Urinary bladder (tissue), 4 donors: ENCODE measurements around the gene UCHL3. TPM values are rescaled to one million over a fixed set of nuclear protein-coding genes. Genes with fewer than 3 reads are reported as not detected.

ENCODE experiments used
- DNase-seq: peaks from one replicate; pipeline ENCODE4 v3.0.0-alpha.2; 2015; ENCODE audit errors: extremely low spot score
- H3K27ac ChIP-seq: one replicate; pipeline ENCODE4 v1.5.1; 2013; ENCODE audit warnings: low read depth, mild to moderate bottlenecking, moderate library complexity
- H3K36me3 ChIP-seq: one replicate; pipeline ENCODE4 v1.6.1; 2013; ENCODE audit warnings: mild to moderate bottlenecking, moderate library complexity; ENCODE audit not compliant: insufficient read depth
- H3K4me1 ChIP-seq: one replicate; pipeline ENCODE4 v1.6.1; 2013; ENCODE audit warnings: mild to moderate bottlenecking, moderate library complexity; ENCODE audit not compliant: insufficient read depth
- H3K4me3 ChIP-seq: one replicate; pipeline ENCODE4 v1.5.1; 2013; ENCODE audit warnings: low read depth, low read length
- whole genome bisulfite sequencing: extraction: QIAGEN DNeasy Blood & Tissue Kit; methylation state at CpG from one replicate; pipeline ENCODE4 v1.1.7; 2013; 5-methylcytosine and 5-hydroxymethylcytosine counted together
- polyA plus RNA-seq: library from polyadenylated mRNA; stranded (reverse); fragments of 200-250 nt; gene quantifications from one replicate; pipeline ENCODE4 v1.2.3, GENCODE V29; 2013
- total RNA-seq: library from RNA; depleted of rRNA; stranded (reverse); fragments of >200 nt; gene quantifications from one replicate; pipeline ENCODE4 v1.2.3, GENCODE V29; 2014
- donor health status: healthy with polysubstance abuse.
- donor health status: healthy.

UCHL3 gene
- total and polyA plus RNA-seq, 2 donors: 25.7 to 37.2 TPM

- H3K27ac ChIP-seq: no peak overlapping the region
- no peak for DNase-seq
- H3K4me1 ChIP-seq: no peaks in the 10 kb centered on the region
- H3K4me3 ChIP-seq: no peak overlapping the region
- no peaks in the 10 kb centered on the region for H3K36me3 ChIP-seq
- WGBS: 94% methylated on average over 3 of the region's 3 CpGs
These were observed 95.5 kb downstream of the UCHL3 start for GRCh38 chr13:75645141-75645540.

- 91% methylated on average over 1 of the region's 1 CpG for WGBS
- Histone ChIP-seq H3K36me3 (no peaks in the 10 kb centered on the region), H3K4me1 (no peaks in the 10 kb centered on the region), H3K27ac (no peak overlapping the region), H3K4me3 (no peak overlapping the region)
- no peak for DNase-seq
These were observed 97.7 kb downstream of the UCHL3 start for GRCh38 chr13:75647126-75647784.

- Histone ChIP-seq H3K36me3 (peaks cover 3% of the 10 kb centered on the region), H3K4me3 (no peak overlapping the region), H3K4me1 (no peaks in the 10 kb centered on the region), H3K27ac (no peak overlapping the region)
- 97% methylated on average over 2 of the region's 2 CpGs for WGBS
- no peak for DNase-seq
These were observed 98.9 kb downstream of the UCHL3 start for GRCh38 chr13:75648446-75648845.

- no peak for DNase-seq
- H3K4me3 ChIP-seq: no peak overlapping the region
- no peak overlapping the region for H3K27ac ChIP-seq
- no peaks in the 10 kb centered on the region for H3K4me1 ChIP-seq
- peaks cover 3% of the 10 kb centered on the region for H3K36me3 ChIP-seq
- 92% methylated on average over 2 of the region's 2 CpGs for WGBS
These were observed 101.4 kb downstream of the UCHL3 start for GRCh38 chr13:75651013-75651412.

- Histone ChIP-seq H3K4me3 (no peak overlapping the region), H3K36me3 (peaks cover 3% of the 10 kb centered on the region), H3K27ac (no peak overlapping the region), H3K4me1 (no peaks in the 10 kb centered on the region)
- DNase-seq: no peak
- WGBS: 86% methylated on average over 2 of the region's 2 CpGs
These were observed 103.1 kb downstream of the UCHL3 start for GRCh38 chr13:75652726-75653125.

Other genes with a start within 250 kb of the UCHL3 start
- gene TBC1D4, start 67.6 kb upstream of the UCHL3 start, total RNA-seq: 28.7 TPM
- gene TBC1D4, start 67.6 kb upstream of the UCHL3 start, polyA plus RNA-seq: 5.4 TPM
- 124 TPM for gene COMMD6, start 11.9 kb upstream of the UCHL3 start, total RNA-seq
- 196 TPM for gene COMMD6, start 11.9 kb upstream of the UCHL3 start, polyA plus RNA-seq
- 79.7 TPM for gene LMO7, start 86.5 kb downstream of the UCHL3 start, total RNA-seq
- gene LMO7, start 86.5 kb downstream of the UCHL3 start, polyA plus RNA-seq: 6.8 TPM